ENCODE measurements around the gene SMOC2.

GRCh38 chr6:168678588-168678987 lies 237.6 kb downstream of the SMOC2 start:
- TF ChIP-seq POLR2A (IDR thresholded peaks at IDR 0.05) = no peak
- no peak for TF ChIP-seq CTCF (IDR thresholded peaks at IDR 0.05)
